K562 (cell line): ENCODE measurements around the gene CBX2.

Source experiments
- BRF1 ChIP-seq: IDR thresholded peaks from 3 replicates; pipeline ENCODE4 v1.6.1; 2011; ENCODE audit warnings: borderline replicate concordance, mild to moderate bottlenecking; ENCODE audit not compliant: insufficient read length; ENCODE audit errors: extremely low read depth
- C11orf30 ChIP-seq: fragments of 450-650 bp; IDR thresholded peaks from 2 replicates; pipeline ENCODE4 v1.6.1; 2016; ENCODE audit warnings: low read depth, mild to moderate bottlenecking
- CTCF ChIP-seq, 3 experiments: IDR thresholded peaks in 2 of 3; conservative IDR thresholded peaks in 1 of 3; 2 replicates each; pipeline ENCODE4 v1.5.1; 2011 to 2012; ENCODE audit warnings: low read length in 3 of 3, mild to moderate bottlenecking in 3 of 3, control low read depth in 2 of 3, improper control_type of control experiment in 1 of 3, inconsistent platforms in 1 of 3, low read depth in 1 of 3, mixed read lengths in 1 of 3, moderate library complexity in 1 of 3; ENCODE audit not compliant: insufficient read depth in 2 of 3
- HDAC1 ChIP-seq, 2 experiments: fragments of 450-650 bp; IDR thresholded peaks; 2 replicates each; pipeline ENCODE4 v1.6.1; 2016 to 2017; ENCODE audit warnings: inconsistent platforms in 1 of 2, mild to moderate bottlenecking in 1 of 2, moderate library complexity in 1 of 2
- JUN ChIP-seq, 2 experiments: sonication (generic) in 1 of 2; formaldehyde crosslinking in 1 of 2; IDR thresholded peaks; 2 replicates each; pipeline versions ENCODE4 v1.6.1 to v1.8.0; 2012 to 2022; ENCODE audit warnings: borderline replicate concordance in 2 of 2, mild to moderate bottlenecking in 2 of 2, improper control_type of control experiment in 1 of 2, low read depth in 1 of 2, low read length in 1 of 2, missing genetic modification reagents in 1 of 2
- KDM1A ChIP-seq, 2 experiments: fragments of 450-650 bp; IDR thresholded peaks; 2 replicates each; pipeline ENCODE4 v1.6.1; 2016; ENCODE audit warnings: mild to moderate bottlenecking in 2 of 2
- NUFIP1 ChIP-seq: fragments of 450-650 bp; IDR thresholded peaks from 2 replicates; pipeline ENCODE4 v1.6.1; 2018; ENCODE audit not compliant: partially characterized antibody
- TCF7L2 ChIP-seq: fragments of 150-350 bp; IDR thresholded peaks from 2 replicates; pipeline ENCODE4 v1.6.1; 2016; ENCODE audit warnings: low read depth, mild to moderate bottlenecking, low read length, moderate library complexity
- ZNF133 ChIP-seq: fragments of 250-450 bp; sonication (Bioruptor Pico); IDR thresholded peaks from 2 replicates; pipeline ENCODE4 v1.4.0; 2020; ENCODE audit warnings: mild to moderate bottlenecking
- ZSCAN29 ChIP-seq: fragments of 450-650 bp; IDR thresholded peaks from 2 replicates; pipeline ENCODE4 v1.6.1; 2017
- TF ChIP-seq, protein P1 (sequence below): fragments of 250-450 bp; sonication (Bioruptor Pico); IDR thresholded peaks from 2 replicates; pipeline ENCODE4 v1.4.0; 2020; ENCODE audit warnings: mild to moderate bottlenecking

DNA sequence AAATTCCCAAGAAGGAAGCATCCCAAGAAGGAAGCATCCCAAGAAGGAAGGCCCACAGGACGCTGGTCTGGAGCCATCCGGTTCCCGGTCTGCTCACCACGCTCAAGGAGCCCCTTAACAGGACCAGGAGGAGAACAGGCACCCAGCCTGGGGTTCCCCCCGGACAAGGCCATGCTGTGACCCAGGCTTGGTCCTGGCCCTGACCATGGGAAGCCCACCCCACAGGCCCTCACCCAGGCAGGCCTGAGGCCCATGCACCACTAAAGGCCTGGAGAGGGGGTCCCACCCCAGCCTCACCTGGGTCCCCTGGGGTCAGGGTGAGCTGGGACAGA lies 47.5 kb upstream of the CBX2 start:
- TF ChIP-seq HDAC1 (IDR thresholded peaks at IDR 0.05) (no peak), NUFIP1 (no peak), JUN (IDR thresholded peaks at IDR 0.05; ENCODE audit: borderline replicate concordance, low read depth, low read length) (no peak), JUN (CRISPR knock-in tag; IDR thresholded peaks at IDR 0.05; ENCODE audit: borderline replicate concordance) (no peak), KDM1A (IDR thresholded peaks at IDR 0.05) (no peak), TCF7L2 (no peak), ZSCAN29 (no peak), C11orf30 (no peak), BRF1 (no peak), CTCF (IDR thresholded peaks at IDR 0.05 in 2 of 3, conservative IDR thresholded peaks at IDR 0.05 in 1 of 3; ENCODE audit: insufficient read depth in 2 of 3, low read depth in 1 of 3, low read length in 3 of 3) (no peak), ZNF133 (CRISPR knock-in tag) (no peak)
- TF ChIP-seq, protein P1, sequence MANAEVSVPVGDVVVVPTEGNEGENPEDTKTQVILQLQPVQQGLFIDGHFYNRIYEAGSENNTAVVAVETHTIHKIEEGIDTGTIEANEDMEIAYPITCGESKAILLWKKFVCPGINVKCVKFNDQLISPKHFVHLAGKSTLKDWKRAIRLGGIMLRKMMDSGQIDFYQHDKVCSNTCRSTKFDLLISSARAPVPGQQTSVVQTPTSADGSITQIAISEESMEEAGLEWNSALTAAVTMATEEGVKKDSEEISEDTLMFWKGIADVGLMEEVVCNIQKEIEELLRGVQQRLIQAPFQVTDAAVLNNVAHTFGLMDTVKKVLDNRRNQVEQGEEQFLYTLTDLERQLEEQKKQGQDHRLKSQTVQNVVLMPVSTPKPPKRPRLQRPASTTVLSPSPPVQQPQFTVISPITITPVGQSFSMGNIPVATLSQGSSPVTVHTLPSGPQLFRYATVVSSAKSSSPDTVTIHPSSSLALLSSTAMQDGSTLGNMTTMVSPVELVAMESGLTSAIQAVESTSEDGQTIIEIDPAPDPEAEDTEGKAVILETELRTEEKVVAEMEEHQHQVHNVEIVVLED (CRISPR knock-in tag), result no peak
